Activated CD8-positive, alpha-beta T cell treated with anti-CD3 and anti-CD28 coated beads for 36 hours (primary cell): ENCODE measurements around the gene CEP120. TPM values are rescaled to one million over a fixed set of nuclear protein-coding genes. Genes with fewer than 3 reads are reported as not detected.

Experiments
- ATAC-seq: fragments of 200-7000 bp; cut with Tn5 transposase; one replicate; pipeline ENCODE4 v1.10.0; 2021; ENCODE audit warnings: mild to moderate bottlenecking, moderate library complexity
- CTCF ChIA-PET: fragments of 350-600 bp; sonication (Branson Sonifier 250); formaldehyde crosslinking; loops from one replicate; lab custom pipeline; 2021; ENCODE audit warnings: antibody characterized with exemption; lab: Charles Lee
- POLR2A ChIA-PET: fragments of 350-600 bp; sonication (Branson Sonifier 250); formaldehyde crosslinking; loops from one replicate; lab custom pipeline; 2021; ENCODE audit warnings: antibody characterized with exemption; lab: Charles Lee
- DNase-seq: peaks from one replicate; pipeline ENCODE4 v3.0.0-alpha.2; 2020
- H3K27ac Mint-ChIP-seq: one replicate; pipeline ENCODE4 v1.8.0; 2021; ENCODE audit warnings: mild to moderate bottlenecking, mixed read lengths
- H3K27me3 Mint-ChIP-seq: one replicate; pipeline ENCODE4 v1.8.0; 2021; ENCODE audit warnings: mixed read lengths
- H3K36me3 Mint-ChIP-seq: one replicate; pipeline ENCODE4 v1.8.0; 2021; ENCODE audit warnings: low read depth, mixed read lengths
- H3K4me1 Mint-ChIP-seq: one replicate; pipeline ENCODE4 v1.8.0; 2021; ENCODE audit warnings: low read depth, mixed read lengths
- H3K4me3 Mint-ChIP-seq: one replicate; pipeline ENCODE4 v1.8.0; 2021; ENCODE audit warnings: mild to moderate bottlenecking, moderate library complexity, mixed read lengths
- H3K9me3 Mint-ChIP-seq: one replicate; pipeline ENCODE4 v1.8.0; 2021; ENCODE audit warnings: mixed read lengths
- CTCF ChIP-seq: fragments of 200-600 bp; IDR thresholded peaks from one replicate; pipeline ENCODE4 v1.8.0; 2022; ENCODE audit warnings: antibody characterized with exemption, mild to moderate bottlenecking
- intact Hi-C: fragments of 100-400 bp; cut with micrococcal nuclease; formaldehyde crosslinking; loops from one replicate; pipeline ENCODE4 v1.10.0; 2022
- total RNA-seq, 2 experiments: library from RNA; stranded (reverse); gene quantifications; one replicate each; pipeline ENCODE4 v1.2.3, GENCODE V29; 2021

The CEP120 gene
- total RNA-seq, 2 experiments from 2014 or later: 22.6 to 28.3 TPM

DNA sequence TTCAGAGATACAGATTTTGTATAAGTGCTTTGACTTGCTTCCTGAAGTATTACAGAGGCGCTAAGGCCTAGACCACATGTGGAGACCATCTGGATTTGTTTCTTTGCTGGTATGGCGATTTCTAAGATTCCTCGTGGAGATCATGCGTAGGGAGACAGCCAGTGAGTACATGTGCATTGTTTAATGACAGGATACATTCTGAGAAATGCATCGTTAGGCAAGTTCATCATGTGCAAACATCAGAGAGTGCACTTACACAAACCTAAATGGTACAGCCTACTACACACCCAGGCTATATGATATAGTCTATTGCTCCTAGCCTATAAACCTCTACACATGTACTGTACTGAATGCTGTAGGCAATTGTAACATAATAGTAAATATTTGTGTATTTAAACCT is 16.5 kb upstream of the CEP120 start:
- Mint-ChIP-seq H3K9me3 (no peaks in the 10 kb centered on the region), H3K36me3 (no peaks in the 10 kb centered on the region), H3K4me1 (peaks cover 29% of the 10 kb centered on the region), H3K27ac (peak overlapping the region; percentile 77), H3K27me3 (peaks cover under 1% of the 10 kb centered on the region), H3K4me3 (no peak overlapping the region)
- no peak for TF ChIP-seq CTCF
- POLR2A ChIA-PET: no interaction called here
- CTCF ChIA-PET: interaction anchor here (1.7 to 2.3 kb wide), 2 partner anchors 15 to 16 kb away, joined by 5 to 21 read pairs; partner anchors contain the start of gene CEP120
- intact Hi-C loops: loop anchor here (5.0 kb wide), 1 partner anchor 73 kb away; the partner anchor contains the start of gene CSNK1G3
- DNase-seq (no peak), ATAC-seq (no peak)

- no peaks in the 10 kb centered on the region for H3K36me3 Mint-ChIP-seq
- H3K9me3 Mint-ChIP-seq: no peaks in the 10 kb centered on the region
- H3K27me3 Mint-ChIP-seq: no peaks in the 10 kb centered on the region
- POLR2A ChIA-PET: interaction anchor here (0.7 to 1.9 kb wide), 3 partner anchors 9 to 17 kb away, joined by 3 to 14 read pairs (median 3); partner anchors contain the start of gene CEP120
- DNase-seq: peak; percentile 52
- ATAC-seq: peak; percentile 80
- intact Hi-C loops: loop anchor here (5.0 kb wide), 1 partner anchor 73 kb away; the partner anchor contains the start of gene CSNK1G3
- no peak for TF ChIP-seq CTCF
- peaks cover 29% of the 10 kb centered on the region for H3K4me1 Mint-ChIP-seq
- H3K4me3 Mint-ChIP-seq: no peak overlapping the region
- CTCF ChIA-PET: interaction anchor here (1.9 kb wide), 1 partner anchor 15 kb away, joined by 7 read pairs; the partner anchor contains the start of gene CEP120
- peak overlapping the region; percentile 77 for H3K27ac Mint-ChIP-seq
These were observed 15.7 kb upstream of the CEP120 start for GRCh38 chr5:123438902-123439301.

- ATAC-seq: peak; percentile 66
These were observed 15.0 kb upstream of the CEP120 start for GRCh38 chr5:123438244-123438643.

DNA sequence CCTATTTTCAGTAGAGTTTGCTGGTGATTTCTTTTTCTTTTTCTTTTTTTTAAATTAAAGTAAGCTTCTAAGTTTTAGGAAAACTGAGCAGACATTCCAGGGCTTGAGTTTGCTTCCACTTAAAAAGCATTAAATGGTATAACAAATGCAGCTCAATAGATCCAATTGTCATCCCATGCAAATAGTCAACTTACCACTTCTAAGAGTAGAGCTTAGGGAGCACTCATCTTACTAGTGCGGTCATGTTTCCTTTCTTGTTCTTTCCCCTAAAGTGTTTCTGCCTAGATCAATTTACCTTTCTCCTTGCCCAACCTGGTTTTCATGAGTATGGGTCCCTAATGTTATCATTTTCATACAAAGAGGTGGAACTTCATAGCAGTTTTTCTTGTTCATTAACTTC is 13.0 kb upstream of the CEP120 start:
- Mint-ChIP-seq H3K36me3 (no peaks in the 10 kb centered on the region), H3K27ac (no peak overlapping the region), H3K4me1 (peaks cover 22% of the 10 kb centered on the region), H3K9me3 (no peaks in the 10 kb centered on the region), H3K27me3 (peaks cover 2% of the 10 kb centered on the region), H3K4me3 (no peak overlapping the region)
- DNase-seq: no peak
- ChIA-PET POLR2A (interaction anchor here (0.7 kb wide), 1 partner anchor 13 kb away, joined by 4 read pairs; the partner anchor contains the start of gene CEP120), CTCF (interaction anchor here (1.2 to 1.8 kb wide), 3 partner anchors 10 to 17 kb away, joined by 3 to 7 read pairs (median 4); partner anchors contain the start of gene CEP120)
- no peak for TF ChIP-seq CTCF
- intact Hi-C loops: loop anchor here (5.0 kb wide), 1 partner anchor 76 kb away; the partner anchor contains the start of gene CSNK1G3
- no peak for ATAC-seq

More at GRCh38 chr5:123438244-123438643, 15.0 kb upstream of the CEP120 start:
- peak; percentile 66 for DNase-seq
- CTCF ChIA-PET: interaction anchor here (0.7 to 1.9 kb wide), 2 partner anchors 9 to 14 kb away, joined by 3 to 7 read pairs; partner anchors contain the start of gene CEP120
- Mint-ChIP-seq H3K36me3 (no peaks in the 10 kb centered on the region), H3K27ac (peak overlapping the region; percentile 70), H3K4me1 (peaks cover 29% of the 10 kb centered on the region), H3K9me3 (no peaks in the 10 kb centered on the region), H3K4me3 (no peak overlapping the region), H3K27me3 (peaks cover 2% of the 10 kb centered on the region)
- POLR2A ChIA-PET: interaction anchor here (1.0 to 1.9 kb wide), 3 partner anchors 10 to 14 kb away, joined by 3 to 14 read pairs (median 5); partner anchors contain the start of gene CEP120
- intact Hi-C loops: loop anchor here (5.0 kb wide), 1 partner anchor 74 kb away; the partner anchor contains the start of gene CSNK1G3
- TF ChIP-seq CTCF: no peak

GRCh38 chr5:123434796-123435195 is 11.6 kb upstream of the CEP120 start:
- ChIA-PET POLR2A (no interaction called here), CTCF (interaction anchor here (2.8 kb wide), 1 partner anchor 11 kb away, joined by 19 read pairs; the partner anchor contains the start of gene CEP120)
- no peak for TF ChIP-seq CTCF
- ATAC-seq (no peak), DNase-seq (no peak)
- Mint-ChIP-seq H3K4me3 (no peak overlapping the region), H3K9me3 (no peaks in the 10 kb centered on the region), H3K27me3 (peaks cover 2% of the 10 kb centered on the region), H3K36me3 (no peaks in the 10 kb centered on the region), H3K27ac (no peak overlapping the region), H3K4me1 (peaks cover 23% of the 10 kb centered on the region)
- intact Hi-C loops: loop anchor here (5.0 kb wide), 1 partner anchor 78 kb away; the partner anchor contains the start of gene CSNK1G3
